HG02610 (cell line): ENCODE results near the gene IL36G.
A peak's percentile ranks its signal among the peaks of the same experiment; 100 is the strongest.
"Not testable (repeated sequence)": the region's sequence is repeated elsewhere in the genome, so short reads cannot be mapped to it uniquely, and the experiment has no call there.

Experiments used
- ATAC-seq: cut with Tn5 transposase; IDR thresholded peaks from one replicate; pipeline ENCODE4 v1.9.1; 2021; ENCODE audit warnings: mild to moderate bottlenecking, moderate library complexity; ENCODE audit not compliant: unreplicated experiment

The IL36G gene

GRCh38 chr2:112977559-112978056 lies at the start of gene IL36G:
Gene IL36G, plus strand, starts transcription at chr2:112978006. Its CDS starts 633 bp downstream, at chr2:112978639.
- no peak for ATAC-seq

GRCh38 chr2:112933261-112933660 lies 44.5 kb upstream of the IL36G start:
- no peak for ATAC-seq

GRCh38 chr2:112934117-112934516 lies 43.7 kb upstream of the IL36G start:
- not testable (repeated sequence) for ATAC-seq

GRCh38 chr2:112936927-112937232 lies 40.9 kb upstream of the IL36G start:
- ATAC-seq: no peak

GRCh38 chr2:112938904-112939303 lies 38.9 kb upstream of the IL36G start:
- ATAC-seq: no peak

- ATAC-seq: no peak
These were observed 38.4 kb upstream of the IL36G start for GRCh38 chr2:112939425-112939824.

GRCh38 chr2:112940859-112941625 lies 36.8 kb upstream of the IL36G start:
- no peak for ATAC-seq

- ATAC-seq: peak; percentile 84
These were observed 35.8 kb upstream of the IL36G start for GRCh38 chr2:112941753-112942653.

GRCh38 chr2:112942654-112943002 lies 35.2 kb upstream of the IL36G start:
- ATAC-seq: no peak

GRCh38 chr2:112944971-112945370 lies 32.8 kb upstream of the IL36G start:
- ATAC-seq: no peak

- ATAC-seq: no peak
These were observed 31.7 kb upstream of the IL36G start for GRCh38 chr2:112946086-112946485.

- ATAC-seq: no peak
These were observed 30.4 kb upstream of the IL36G start for GRCh38 chr2:112947374-112947773.

GRCh38 chr2:112949456-112949855 lies 28.4 kb upstream of the IL36G start:
- ATAC-seq: no peak

GRCh38 chr2:112954364-112954763 lies 23.4 kb upstream of the IL36G start:
- ATAC-seq: no peak

- ATAC-seq: no peak
These were observed 20.3 kb upstream of the IL36G start for GRCh38 chr2:112957511-112957910.

GRCh38 chr2:112958428-112959108 lies 19.2 kb upstream of the IL36G start:
- ATAC-seq: no peak

- no peak for ATAC-seq
These were observed 18.5 kb upstream of the IL36G start for GRCh38 chr2:112959109-112959812.

- ATAC-seq: no peak
These were observed 17.5 kb upstream of the IL36G start for GRCh38 chr2:112960230-112960825.

GRCh38 chr2:112962308-112963175 lies 15.3 kb upstream of the IL36G start:
- no peak for ATAC-seq
